Measurements from ENCODE around the gene RNH1.

- no peak for TF ChIP-seq YY1 (IDR thresholded peaks at IDR 0.05; ENCODE audit: low read depth, low read length)
- no peak for TF ChIP-seq TEAD4 (IDR thresholded peaks at IDR 0.05; ENCODE audit: low read depth, low read length)
- no peak for TF ChIP-seq SP1 (IDR thresholded peaks at IDR 0.05; ENCODE audit: low read depth, low read length)
- no peak for TF ChIP-seq POLR2AphosphoS5 (IDR thresholded peaks at IDR 0.05; ENCODE audit: low read depth, low read length)
- TF ChIP-seq, protein P1, sequence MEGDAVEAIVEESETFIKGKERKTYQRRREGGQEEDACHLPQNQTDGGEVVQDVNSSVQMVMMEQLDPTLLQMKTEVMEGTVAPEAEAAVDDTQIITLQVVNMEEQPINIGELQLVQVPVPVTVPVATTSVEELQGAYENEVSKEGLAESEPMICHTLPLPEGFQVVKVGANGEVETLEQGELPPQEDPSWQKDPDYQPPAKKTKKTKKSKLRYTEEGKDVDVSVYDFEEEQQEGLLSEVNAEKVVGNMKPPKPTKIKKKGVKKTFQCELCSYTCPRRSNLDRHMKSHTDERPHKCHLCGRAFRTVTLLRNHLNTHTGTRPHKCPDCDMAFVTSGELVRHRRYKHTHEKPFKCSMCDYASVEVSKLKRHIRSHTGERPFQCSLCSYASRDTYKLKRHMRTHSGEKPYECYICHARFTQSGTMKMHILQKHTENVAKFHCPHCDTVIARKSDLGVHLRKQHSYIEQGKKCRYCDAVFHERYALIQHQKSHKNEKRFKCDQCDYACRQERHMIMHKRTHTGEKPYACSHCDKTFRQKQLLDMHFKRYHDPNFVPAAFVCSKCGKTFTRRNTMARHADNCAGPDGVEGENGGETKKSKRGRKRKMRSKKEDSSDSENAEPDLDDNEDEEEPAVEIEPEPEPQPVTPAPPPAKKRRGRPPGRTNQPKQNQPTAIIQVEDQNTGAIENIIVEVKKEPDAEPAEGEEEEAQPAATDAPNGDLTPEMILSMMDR (IDR thresholded peaks at IDR 0.05; ENCODE audit: control extremely low read depth in 1 of 3, insufficient read depth in 1 of 3, low read depth in 1 of 3, low read length in 3 of 3): no peak
- TF ChIP-seq ASH2L (IDR thresholded peaks at IDR 0.05; ENCODE audit: low read length): no peak
- no peak for TF ChIP-seq CREB1 (IDR thresholded peaks at IDR 0.05)
Observed at GRCh38 chr11:452916-453527, 54.0 kb downstream of the RNH1 start.

All from H1 (cell line).